ENCODE measurements around the gene TRIM17.

- TF ChIP-seq CTCF (conservative IDR thresholded peaks at IDR 0.05; ENCODE audit: low read depth, low read length) (no peak), EZH2 (IDR thresholded peaks at IDR 0.05; ENCODE audit: borderline replicate concordance, low read depth, low read length, poor library complexity, severe bottlenecking) (no peak)
Measured at GRCh38 chr1:228365271-228366061, 51.2 kb downstream of the TRIM17 start.
